A549 (cell line): ENCODE measurements around the gene GPM6B.

Experiments used
- CHD4 ChIP-seq: fragments of 200-600 bp; sonication (generic); IDR thresholded peaks from 2 replicates; pipeline ENCODE4 v1.6.1; 2016; ENCODE audit warnings: antibody characterized with exemption, mild to moderate bottlenecking, borderline replicate concordance
- CTCF ChIP-seq: fragments of >200 bp; sonication (Bioruptor Twin); formaldehyde crosslinking; IDR thresholded peaks from 3 replicates; pipeline ENCODE4 v1.5.1; 2016
- ESRRA ChIP-seq: fragments of 150-350 bp; IDR thresholded peaks from 2 replicates; pipeline ENCODE4 v1.6.1; 2014; ENCODE audit warnings: mild to moderate bottlenecking, low read length, borderline replicate concordance
- FOSL2 ChIP-seq, 2 experiments: fragments of 450-650 bp in 1 of 2; fragments of >200 bp in 1 of 2; sonication (Bioruptor Twin) in 1 of 2; formaldehyde crosslinking; IDR thresholded peaks; 2 replicates each; pipeline versions ENCODE4 v1.5.0 to v1.6.1; 2016 to 2020; ENCODE audit warnings: mild to moderate bottlenecking in 1 of 2, moderate library complexity in 1 of 2
- HDAC2 ChIP-seq: fragments of 200-600 bp; sonication (generic); IDR thresholded peaks from 2 replicates; pipeline ENCODE4 v1.6.1; 2016
- PHF8 ChIP-seq: fragments of 200-600 bp; sonication (generic); IDR thresholded peaks from 2 replicates; pipeline ENCODE4 v1.6.1; 2016; ENCODE audit warnings: low read depth, mild to moderate bottlenecking, antibody characterized with exemption, moderate library complexity, borderline replicate concordance
- POLR2A ChIP-seq: IDR thresholded peaks from 2 replicates; pipeline ENCODE4 v1.6.1; 2012; ENCODE audit warnings: mild to moderate bottlenecking, low read length
- POLR2AphosphoS2 ChIP-seq: conservative IDR thresholded peaks from 2 replicates; pipeline ENCODE4 v1.6.1; 2012; ENCODE audit warnings: low read length, improper control_type of control experiment, inconsistent platforms
- RARB ChIP-seq: fragments of 250-450 bp; sonication (Bioruptor Pico); IDR thresholded peaks from 2 replicates; pipeline ENCODE4 v1.8.0; 2021; ENCODE audit warnings: mild to moderate bottlenecking, moderate library complexity
- REST ChIP-seq: fragments of 200-600 bp; sonication (generic); IDR thresholded peaks from 2 replicates; pipeline ENCODE4 v1.6.1; 2016; ENCODE audit warnings: antibody characterized with exemption, mild to moderate bottlenecking, moderate library complexity

GRCh38 chrX:13774696-13775095, 42.2 kb downstream of the GPM6B start:
- TF ChIP-seq ESRRA: no peak
- no peak for TF ChIP-seq REST
- no peak for TF ChIP-seq FOSL2 (IDR thresholded peaks at IDR 0.05)
- no peak for TF ChIP-seq FOSL2 (CRISPR knock-in tag; IDR thresholded peaks at IDR 0.05)
- TF ChIP-seq CTCF: no peak
- TF ChIP-seq RARB (CRISPR knock-in tag): no peak
- no peak for TF ChIP-seq CHD4
- no peak for TF ChIP-seq POLR2AphosphoS2
- TF ChIP-seq PHF8: no peak
- no peak for TF ChIP-seq POLR2A
- TF ChIP-seq HDAC2: no peak
